ENCODE measurements around the gene HS6ST1.
"Not testable (repeated sequence)": the region's sequence is repeated elsewhere in the genome, so short reads cannot be mapped to it uniquely, and the experiment has no call there.

HS6ST1 gene

DNA sequence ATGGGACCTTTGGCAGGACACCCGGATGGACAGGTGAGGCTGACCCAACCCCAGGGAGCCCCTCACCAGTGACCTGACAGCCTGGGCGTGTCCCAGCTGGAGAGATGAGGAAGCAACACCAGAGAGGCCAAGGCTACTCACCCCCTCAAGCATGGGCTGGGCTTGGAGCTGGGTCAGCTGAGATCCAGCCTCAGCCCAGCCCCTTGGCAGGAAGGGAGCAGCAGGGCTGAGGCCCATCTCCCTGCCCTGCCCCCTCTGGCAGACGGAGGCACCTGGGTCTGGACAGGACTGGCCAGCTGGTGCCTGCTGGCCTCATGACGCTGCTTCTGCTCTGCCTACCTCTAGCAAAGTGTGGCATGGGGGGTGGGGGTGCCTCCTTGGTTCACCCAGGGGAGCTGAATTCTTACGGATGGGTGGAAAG, 37.8 kb downstream of the HS6ST1 start:
- no peak for DNase-seq

- no peak for DNase-seq
These were observed 38.4 kb downstream of the HS6ST1 start for GRCh38 chr2:128280158-128280871.

- no peak for DNase-seq
These were observed 38.9 kb downstream of the HS6ST1 start for GRCh38 chr2:128279786-128280157.

GRCh38 chr2:128279009-128279408, 39.7 kb downstream of the HS6ST1 start:
- DNase-seq = no peak

DNA sequence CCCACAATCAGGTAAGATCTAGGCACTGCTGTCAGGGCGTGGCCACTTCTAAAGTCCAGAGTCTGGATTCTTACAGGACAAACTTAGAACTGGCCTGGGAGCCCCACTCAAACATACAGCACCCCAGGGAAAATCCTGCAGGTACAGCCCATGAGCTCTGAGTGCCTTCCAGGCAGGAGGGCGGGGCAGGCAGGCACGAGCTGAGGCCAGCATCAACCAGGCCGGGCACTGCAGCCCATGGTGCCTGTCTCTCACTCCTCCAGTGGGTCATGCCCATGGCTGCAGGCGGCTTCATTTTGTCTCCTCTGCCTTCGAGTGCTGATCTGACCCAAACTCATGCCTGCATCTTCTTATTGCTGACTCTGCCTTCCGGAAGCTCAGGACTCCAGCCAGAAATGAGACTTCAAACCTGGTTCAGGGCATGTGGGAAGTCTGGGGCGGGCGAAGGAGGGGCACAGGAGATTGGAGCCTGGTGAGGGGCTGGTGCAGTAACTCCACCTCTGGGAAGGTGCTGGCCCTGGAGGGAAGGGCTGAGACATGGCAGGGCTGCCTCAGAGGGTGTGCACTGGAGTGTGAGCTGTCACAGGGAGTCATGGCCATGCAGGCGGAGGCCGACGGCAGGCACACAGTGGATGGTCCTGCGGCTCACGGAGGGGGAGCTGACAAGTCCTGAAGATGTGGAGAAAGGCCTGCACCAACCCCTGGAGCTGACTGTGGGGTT, 40.5 kb downstream of the HS6ST1 start:
- DNase-seq = no peak

DNA sequence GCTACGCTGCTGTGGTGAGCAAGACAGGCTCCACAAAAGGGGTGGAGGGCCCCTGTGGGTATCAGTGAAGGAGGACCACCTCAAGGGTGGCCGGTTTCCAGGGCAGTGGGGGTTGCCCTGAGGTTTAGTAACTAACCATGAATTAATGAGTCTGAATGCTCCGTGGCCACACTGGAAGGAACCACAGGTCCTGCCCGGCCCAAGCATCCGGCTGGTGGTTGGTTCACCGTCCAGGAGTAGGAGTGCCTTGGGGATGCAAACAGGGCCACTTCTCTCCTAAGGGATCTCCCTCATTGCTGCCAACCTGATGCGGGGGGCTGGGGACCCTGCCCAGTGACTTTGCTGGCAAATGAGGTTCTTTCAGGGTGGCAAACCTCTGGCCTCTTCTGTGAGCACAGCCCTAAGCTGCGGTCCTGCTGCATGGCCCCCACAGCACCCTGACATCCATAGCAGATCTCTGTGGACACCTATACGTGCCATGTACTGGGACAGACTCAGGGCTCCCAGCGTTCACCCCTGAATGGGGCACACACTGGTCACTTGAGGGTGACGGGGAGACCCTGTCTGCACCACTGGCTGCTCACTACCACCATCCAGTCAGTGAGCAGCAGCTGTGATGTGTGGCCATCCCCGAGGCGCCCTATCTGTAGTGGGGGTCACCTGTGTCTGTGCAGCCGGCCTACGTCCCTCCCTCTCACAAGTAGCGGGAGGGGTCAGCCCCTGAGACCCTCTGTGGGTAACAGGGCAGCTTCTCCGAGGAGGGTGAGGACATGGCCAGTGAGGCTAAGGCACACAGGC, 41.6 kb downstream of the HS6ST1 start:
- no peak for DNase-seq

DNA sequence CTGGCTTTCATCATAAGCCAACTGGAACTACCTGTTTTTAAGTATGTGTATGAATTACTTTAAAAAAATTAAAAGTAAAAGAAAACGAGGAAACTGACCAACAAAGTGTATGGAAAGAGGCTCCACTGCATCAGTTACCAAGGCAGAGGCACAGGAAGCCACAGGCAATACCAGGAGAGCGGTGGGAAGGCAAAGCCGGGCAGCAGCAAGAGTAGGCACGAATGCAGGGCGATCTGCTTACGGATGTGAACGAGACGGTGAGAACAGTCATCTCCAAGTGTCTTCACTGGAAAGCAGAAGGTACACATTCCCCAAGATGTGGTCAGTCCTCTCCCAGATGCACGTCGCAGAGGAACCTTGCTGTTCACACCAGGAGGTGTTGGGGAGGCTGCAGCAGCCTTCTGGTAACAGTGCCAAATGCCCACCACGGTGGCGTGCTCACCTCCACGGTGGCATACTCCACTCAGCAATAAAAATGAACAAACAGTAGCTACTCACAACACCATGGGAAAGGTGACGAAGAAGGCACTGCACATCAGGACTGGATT, 43.1 kb downstream of the HS6ST1 start:
- DNase-seq = no peak

- DNase-seq = no peak
These were observed 44.5 kb downstream of the HS6ST1 start for GRCh38 chr2:128274218-128274617.

DNA sequence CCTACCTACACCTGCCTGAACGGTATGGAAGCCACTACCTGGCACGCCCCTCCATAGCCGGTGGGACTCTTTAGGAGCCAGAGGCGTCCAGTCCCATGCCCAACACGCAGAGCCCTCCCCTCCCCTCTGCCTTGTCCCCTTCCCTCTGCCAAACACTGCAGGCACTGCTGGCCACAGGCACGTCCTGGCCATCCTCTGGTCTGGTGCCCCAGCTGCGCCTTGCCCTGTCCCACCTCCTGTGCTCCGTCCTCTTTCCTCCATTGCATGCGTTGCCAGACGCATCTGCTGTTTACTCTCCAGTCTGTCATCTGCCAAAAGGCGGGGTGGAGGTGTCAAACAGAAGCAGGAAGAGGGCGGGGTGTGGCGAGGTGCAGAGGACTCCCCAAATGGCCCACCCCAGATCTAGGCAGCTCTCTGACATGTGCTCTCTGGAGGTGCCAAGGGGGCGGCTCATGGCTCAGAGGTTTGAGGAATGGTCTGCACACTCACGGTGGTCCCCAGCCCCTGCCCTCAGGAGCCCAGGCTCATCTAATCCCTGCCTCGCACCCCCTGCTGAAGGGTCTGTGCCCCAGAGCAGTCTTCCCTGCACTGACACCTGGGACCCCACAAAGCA, 45.1 kb downstream of the HS6ST1 start:
- DNase-seq = no peak

DNA sequence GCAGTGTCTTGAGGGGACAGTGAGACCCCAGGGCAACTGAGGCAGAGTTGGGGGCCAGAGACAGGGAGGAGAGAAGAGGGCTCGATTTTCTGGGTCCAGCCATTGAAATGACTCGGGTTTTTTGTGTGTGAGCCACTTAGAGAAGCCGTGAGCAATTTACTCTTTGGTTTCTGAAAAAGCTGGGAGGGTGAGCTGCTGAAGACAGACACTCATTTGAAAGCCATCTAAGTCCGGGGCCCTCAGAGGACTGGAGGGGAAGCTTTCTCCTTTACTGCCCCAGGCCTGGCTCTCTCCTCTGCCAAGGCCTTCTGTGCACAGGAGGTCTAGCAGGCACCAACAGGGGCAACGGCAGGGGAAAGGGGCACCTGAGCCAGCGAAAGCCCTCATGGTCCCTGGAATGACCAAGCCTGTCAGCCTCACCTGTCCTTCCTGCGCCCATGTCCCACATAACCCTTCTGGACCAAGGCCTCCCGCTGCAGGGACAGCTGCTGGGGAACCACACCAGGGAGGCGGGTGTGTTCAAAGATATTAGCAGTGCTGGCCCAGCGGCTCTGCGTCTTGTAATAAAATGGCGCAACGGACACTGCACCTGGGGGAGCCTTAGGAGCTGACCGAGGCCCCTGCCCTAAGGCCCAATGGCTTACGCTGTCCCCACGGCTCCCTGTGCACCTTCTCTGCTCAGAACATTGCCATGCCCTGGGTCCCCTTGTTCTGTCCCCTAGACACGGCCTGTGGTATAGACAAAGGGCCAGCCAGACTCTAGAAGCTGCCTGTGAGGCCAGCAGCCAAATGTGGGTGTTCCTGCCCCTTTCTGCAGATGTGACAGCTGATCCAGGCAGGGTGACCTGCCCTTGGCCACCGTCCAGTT, 45.8 kb downstream of the HS6ST1 start:
- DNase-seq = no peak

DNA sequence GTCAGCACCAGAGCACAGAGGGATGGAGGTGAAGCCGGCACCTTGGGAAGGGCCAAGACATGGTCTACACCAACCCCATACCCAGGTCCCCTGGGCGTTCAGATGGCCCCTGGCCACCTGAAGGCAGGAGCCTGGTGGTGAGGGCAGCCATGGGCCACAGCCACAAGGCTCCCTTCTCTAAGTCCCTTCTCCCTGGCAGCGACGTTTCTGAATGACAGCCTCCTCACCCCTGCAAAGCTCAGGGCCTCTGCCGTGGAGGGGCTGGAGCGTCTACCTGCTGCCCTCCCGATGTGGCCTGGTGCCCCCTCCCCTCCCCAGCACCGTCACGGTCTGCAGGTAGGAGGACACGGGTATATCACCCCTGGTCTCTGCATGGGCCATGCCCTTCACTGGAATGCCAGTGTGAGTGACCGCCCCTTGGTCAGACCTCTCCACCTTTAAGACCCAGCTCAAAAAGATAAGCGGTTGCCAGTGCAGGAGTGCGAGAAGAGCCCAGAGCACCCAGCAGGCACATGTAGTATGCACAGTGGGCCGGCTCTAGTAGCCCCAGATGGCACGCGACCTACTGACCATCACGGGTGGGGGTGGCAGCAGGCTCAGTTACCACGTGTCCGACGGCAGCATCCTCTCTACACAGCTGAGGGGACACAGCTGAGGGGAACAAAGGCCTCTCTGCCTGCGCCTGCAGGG, 46.6 kb downstream of the HS6ST1 start:
- no peak for DNase-seq

DNA sequence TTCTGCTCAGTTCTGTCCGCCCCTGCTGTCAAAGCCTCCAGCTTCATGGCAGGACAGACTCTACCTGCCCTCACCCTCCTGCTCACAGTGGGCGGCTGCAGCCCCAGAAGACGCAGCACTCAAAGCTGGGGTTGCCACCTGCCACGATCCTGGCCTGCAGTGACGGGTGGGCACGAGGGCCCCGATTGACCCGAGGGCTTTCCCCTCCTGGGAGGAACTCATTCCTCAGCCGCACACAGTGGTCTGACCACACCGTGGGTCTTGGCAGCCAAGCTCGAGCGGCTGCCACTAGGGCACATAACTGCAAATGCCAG, 47.1 kb downstream of the HS6ST1 start:
- DNase-seq = no peak

DNA sequence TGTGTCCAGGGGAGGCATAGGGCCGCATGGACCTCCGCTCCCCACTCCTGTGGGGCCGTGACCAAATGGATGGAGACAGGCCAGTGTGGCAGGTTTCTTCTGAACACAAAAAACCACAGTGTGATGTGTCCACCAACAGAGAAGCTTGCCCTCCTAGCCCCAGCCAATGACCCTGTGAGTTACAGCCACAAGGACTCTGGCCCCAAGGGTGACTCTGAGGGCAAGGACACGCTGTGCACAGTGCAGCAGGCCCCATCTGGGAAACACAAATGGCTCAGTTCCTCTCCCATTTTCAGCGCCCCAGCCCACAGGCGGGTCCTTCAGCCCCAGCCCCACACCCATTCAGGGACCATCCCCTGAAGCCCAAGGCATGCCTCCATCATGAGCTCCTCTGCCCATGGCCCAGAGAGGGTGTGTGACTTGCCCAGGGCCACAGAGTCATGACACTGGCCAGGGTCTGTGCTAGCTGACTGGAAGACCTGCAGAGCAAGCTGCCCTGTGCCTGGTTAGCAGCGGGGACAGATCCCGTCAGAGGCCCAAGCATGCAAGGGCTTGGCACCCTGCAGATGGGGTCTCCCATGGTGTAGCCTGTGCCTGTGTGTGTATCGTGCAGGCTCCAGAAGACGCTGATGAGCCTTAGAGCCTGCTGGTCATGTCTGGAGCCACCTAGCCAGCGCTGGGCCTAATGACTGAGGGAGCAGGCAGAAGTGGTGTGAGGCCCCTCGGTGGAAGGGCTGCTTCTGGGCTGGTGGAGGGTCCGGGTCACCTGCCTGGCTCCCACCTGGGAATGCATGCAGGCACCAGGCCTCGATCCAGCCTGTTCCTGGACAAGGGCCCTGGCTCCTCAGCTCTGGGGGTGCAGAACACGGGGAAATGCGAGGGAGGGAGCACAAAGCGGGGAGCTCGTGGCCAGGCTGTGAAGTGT, 47.7 kb downstream of the HS6ST1 start:
- DNase-seq = no peak

DNA sequence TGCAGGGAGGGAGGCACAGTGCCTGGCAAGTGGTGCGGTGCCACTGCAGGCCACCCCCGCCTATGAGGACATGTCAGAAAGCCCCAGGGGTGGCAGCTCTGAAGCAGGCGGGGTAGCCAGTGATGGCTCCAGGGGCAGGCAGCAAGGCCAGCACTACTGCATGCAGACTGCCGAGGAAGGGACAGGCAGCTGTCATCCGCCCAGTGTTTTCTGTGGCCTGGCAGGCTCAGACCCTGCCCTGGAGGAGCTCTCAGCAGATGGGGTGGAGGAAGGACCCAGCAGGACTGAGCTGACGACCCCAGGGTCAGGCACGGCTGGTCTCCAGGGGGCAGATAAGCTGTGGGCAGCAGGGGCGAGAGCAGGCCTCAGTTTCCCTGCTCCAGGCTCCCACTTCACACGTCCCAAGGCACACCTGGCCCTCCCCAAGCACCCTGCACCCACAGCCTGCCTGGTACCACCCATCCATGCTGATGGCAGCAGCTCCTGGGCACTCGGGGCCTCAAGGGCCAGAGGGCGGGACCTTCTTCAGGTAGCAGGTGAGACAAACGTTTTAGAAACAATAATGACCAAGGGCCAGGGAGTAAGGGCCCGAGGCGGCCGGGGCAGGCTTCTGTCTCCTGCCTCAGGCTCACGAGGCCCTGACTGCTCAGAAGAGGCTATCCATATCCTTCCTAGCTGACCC, 48.5 kb downstream of the HS6ST1 start:
- no peak for DNase-seq

DNA sequence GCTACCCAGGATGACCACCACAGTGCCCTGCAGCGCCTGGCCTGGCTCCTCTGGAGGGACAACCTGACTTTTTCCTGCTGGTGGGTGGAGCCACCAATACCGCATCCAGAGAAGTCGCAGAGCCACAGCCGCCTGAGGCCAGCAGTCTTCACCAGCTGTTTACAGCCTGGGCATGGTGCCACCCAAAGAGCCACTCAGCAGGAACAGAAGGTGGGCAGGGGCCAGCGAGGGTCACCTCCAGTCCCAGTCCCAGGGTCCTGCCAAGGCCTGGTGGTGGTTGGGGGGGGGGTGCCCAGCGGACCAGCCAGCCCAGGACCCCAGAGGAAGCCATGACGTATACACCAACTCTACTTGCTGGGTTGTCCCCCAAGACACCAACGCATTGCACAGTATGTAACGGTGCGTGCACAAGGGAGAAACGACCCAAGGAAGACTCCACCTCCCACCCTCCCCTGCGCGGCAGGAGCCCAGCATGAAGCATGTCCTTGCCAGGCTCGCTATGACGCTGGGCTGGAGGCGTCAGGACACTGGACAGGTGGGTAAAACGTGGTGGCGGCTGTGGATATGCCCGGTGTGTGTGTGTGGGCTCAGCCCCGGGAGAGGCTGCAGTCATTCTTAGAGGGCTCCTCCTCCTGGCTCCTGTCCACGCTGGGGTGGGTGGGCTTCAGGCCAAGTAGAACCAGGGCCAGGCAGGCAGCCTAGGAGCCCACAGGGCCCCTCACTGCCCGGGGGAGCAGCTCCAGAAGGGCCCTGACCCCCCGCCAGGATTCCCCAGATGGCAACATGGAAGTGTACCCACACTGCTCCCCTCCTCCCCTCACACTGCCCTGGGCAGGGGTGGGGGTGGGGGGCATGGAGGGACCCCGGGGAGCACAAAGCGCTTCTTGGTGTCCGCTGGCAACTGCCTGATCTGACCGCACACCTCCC, 49.3 kb downstream of the HS6ST1 start:
- DNase-seq = no peak

DNA sequence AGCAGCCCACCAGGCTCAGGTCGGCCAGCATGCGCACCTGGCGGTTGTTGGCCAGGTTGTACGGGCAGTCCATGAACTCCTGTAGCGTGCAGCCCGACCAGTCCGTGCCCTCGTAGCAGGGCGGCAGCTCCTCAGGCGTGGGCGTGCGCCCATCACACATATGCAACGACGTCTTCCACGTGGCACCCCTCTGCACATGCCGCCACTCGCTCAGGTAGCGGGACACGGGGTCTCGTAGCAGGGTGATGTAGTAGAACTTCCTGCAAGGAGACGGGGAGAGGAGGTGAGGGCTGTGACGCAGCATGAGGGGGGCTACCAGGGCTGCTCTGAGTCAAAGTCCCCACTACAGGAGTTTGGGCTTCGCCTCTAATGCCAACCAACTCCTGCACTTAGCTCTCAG, 50.1 kb downstream of the HS6ST1 start:
- not testable (repeated sequence) for DNase-seq

GRCh38 chr2:128268145-128268544, 50.5 kb downstream of the HS6ST1 start:
- not testable (repeated sequence) for DNase-seq

GRCh38 chr2:128267649-128268048, 51.0 kb downstream of the HS6ST1 start:
- not testable (repeated sequence) for DNase-seq

- DNase-seq = not testable (repeated sequence)
These were observed 51.5 kb downstream of the HS6ST1 start for GRCh38 chr2:128267197-128267596.
